Testis (tissue), 2 donors: ENCODE measurements around the gene GNGT2.

Experiments used
- POLR2A ChIP-seq: fragments of 450-650 bp; IDR thresholded peaks from one replicate; pipeline ENCODE4 v1.6.1; 2017; ENCODE audit warnings: antibody characterized with exemption, mild to moderate bottlenecking, moderate library complexity
- TF ChIP-seq, protein P1 (sequence below), 3 experiments: fragments of 450-650 bp in 2 of 3; fragments of 200-600 bp in 1 of 3; sonication (generic) in 1 of 3; IDR thresholded peaks; one replicate each; pipeline ENCODE4 v1.5.1; 2016 to 2019; ENCODE audit warnings: antibody characterized with exemption in 3 of 3, mild to moderate bottlenecking in 2 of 3, moderate library complexity in 1 of 3

DNA sequence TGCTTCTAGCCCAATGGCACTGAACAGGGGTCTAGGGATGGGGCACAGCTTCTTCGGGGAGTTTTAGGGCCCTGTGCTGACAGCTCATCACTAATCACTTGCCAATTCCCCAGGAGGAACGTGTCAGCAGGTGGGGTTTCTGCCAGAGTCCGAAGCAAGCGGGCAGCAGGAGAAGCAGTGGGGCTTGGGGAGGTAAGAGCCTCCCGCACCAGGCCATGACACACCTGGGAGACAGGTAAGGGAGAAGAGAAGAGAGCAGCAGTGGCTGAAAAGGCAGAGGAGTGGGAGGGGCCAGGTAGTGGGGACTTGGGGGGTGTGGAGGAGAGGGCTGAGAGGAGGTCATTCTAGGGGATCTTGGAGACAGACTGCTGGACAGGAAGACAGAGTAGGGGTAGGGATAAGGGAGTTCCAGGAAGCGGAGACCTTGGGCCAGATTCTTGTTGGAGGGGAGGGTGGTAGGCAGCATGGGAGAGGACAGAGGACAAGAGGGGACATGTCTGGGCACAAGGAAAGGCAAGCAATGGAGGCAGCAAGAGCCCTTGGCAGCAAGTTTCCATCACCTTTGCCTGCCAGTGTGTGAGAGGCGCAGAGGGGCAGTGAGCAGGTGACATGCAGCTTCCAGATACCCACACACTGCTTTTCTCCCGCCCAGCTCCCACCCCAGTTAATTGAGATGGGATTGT lies 15.3 kb upstream of the GNGT2 start:
- TF ChIP-seq, protein P1, sequence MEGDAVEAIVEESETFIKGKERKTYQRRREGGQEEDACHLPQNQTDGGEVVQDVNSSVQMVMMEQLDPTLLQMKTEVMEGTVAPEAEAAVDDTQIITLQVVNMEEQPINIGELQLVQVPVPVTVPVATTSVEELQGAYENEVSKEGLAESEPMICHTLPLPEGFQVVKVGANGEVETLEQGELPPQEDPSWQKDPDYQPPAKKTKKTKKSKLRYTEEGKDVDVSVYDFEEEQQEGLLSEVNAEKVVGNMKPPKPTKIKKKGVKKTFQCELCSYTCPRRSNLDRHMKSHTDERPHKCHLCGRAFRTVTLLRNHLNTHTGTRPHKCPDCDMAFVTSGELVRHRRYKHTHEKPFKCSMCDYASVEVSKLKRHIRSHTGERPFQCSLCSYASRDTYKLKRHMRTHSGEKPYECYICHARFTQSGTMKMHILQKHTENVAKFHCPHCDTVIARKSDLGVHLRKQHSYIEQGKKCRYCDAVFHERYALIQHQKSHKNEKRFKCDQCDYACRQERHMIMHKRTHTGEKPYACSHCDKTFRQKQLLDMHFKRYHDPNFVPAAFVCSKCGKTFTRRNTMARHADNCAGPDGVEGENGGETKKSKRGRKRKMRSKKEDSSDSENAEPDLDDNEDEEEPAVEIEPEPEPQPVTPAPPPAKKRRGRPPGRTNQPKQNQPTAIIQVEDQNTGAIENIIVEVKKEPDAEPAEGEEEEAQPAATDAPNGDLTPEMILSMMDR (IDR thresholded peaks at IDR 0.05), result no peak
- TF ChIP-seq POLR2A, result no peak
